ENCODE data around the gene LONP2.

DNA sequence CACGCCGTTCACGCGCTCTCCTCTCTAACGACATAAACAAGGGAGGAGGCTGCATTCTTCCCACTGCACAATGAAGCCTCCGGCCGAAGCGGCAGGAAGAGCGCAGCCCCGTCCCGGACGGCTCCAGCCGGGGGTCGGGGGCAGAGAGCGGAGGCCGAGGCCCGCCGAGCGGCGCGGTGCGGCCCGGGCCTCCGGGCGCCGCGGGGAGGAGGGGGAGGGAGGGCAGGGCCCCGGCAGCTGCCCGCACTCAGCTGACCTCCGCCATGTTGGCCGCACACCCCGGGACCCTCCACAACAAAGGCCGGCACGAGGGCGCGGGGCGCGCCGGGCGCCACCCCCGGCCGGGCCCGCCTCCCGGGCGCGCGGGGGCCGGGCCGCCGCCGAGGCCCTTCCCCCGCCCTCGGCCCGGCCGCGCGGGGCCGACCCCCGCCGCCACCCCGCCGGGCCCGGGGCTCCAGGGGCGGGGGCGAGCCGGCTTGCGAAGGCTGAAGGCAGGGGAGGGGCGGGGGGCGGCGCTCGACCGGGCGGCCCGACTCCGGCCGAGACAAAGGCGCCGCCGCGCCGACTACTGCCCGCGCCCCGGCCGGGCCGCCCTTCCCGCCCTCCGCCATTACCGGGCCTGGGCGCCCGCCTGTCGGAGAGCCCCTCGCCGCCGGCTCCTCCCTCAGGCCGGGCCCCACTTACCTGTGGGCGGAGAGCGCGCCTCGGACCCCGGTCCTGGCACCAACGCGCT, 140.6 kb downstream of the LONP2 start:
- TF ChIP-seq CTCF (IDR thresholded peaks at IDR 0.05) (no peak), POLR2A (IDR thresholded peaks at IDR 0.05) (no peak)
